B cell (primary cell): ENCODE data around the gene OBP2B. TPM values are rescaled to one million over a fixed set of nuclear protein-coding genes. Genes with fewer than 3 reads are reported as not detected.

ENCODE experiments used
- ATAC-seq: fragments of 200-7000 bp; cut with Tn5 transposase; one replicate; pipeline ENCODE4 v1.10.0; 2021; ENCODE audit warnings: low read depth, mild to moderate bottlenecking, moderate number of reproducible peaks, moderate library complexity
- CTCF ChIA-PET: fragments of 350-600 bp; sonication (Branson Sonifier 250); formaldehyde crosslinking; loops from one replicate; lab custom pipeline; 2021; ENCODE audit warnings: antibody characterized with exemption, inconsistent platforms; lab: Charles Lee
- POLR2A ChIA-PET: fragments of 350-600 bp; sonication (Branson Sonifier 250); formaldehyde crosslinking; loops from one replicate; lab custom pipeline; 2021; ENCODE audit warnings: antibody characterized with exemption; lab: Charles Lee
- DNase-seq: peaks from one replicate; pipeline ENCODE4 v3.0.0; 2013
- H2AFZ ChIP-seq: 2 replicates; pipeline ENCODE4 v1.6.1; 2012; ENCODE audit warnings: mild to moderate bottlenecking, low read depth, low read length; ENCODE audit not compliant: insufficient read depth, poor library complexity, severe bottlenecking
- H3K27ac ChIP-seq, 2 donors: 1 replicate in 1 of 2; 2 replicates in 1 of 2; pipeline ENCODE4 v1.5.1; 2012 to 2013; ENCODE audit warnings: low read length in 2 of 2, mild to moderate bottlenecking in 2 of 2, moderate library complexity in 1 of 2
- H3K27me3 ChIP-seq, 4 experiments: fragments of 200-600 bp in 1 of 4; sonication (generic) in 1 of 4; replicated peaks in 1 of 4; 1 replicate in 2 of 4; 2 replicates in 2 of 4; pipeline versions ENCODE4 v1.6.1 to v1.7.0; 2013 to 2016; ENCODE audit warnings: low read length in 3 of 4, mild to moderate bottlenecking in 2 of 4, mixed read lengths in 1 of 4, moderate library complexity in 1 of 4; ENCODE audit not compliant: insufficient read depth in 4 of 4, control insufficient read depth in 3 of 4; ENCODE audit errors: control extremely low read depth in 1 of 4
- H3K36me3 ChIP-seq, 2 experiments: replicated peaks in 1 of 2; 1 replicate in 1 of 2; 2 replicates in 1 of 2; pipeline versions ENCODE4 v1.6.1 to v1.7.1; 2013; ENCODE audit warnings: low read length in 1 of 2; ENCODE audit not compliant: insufficient read depth in 2 of 2, control insufficient read depth in 1 of 2; ENCODE audit errors: control extremely low read depth in 1 of 2, extremely low read depth in 1 of 2
- H3K4me1 ChIP-seq, 2 donors: fragments of 200-600 bp in 1 of 2; sonication (generic) in 1 of 2; 1 replicate in 1 of 2; 2 replicates in 1 of 2; pipeline versions ENCODE4 v1.5.1 to v1.6.1; 2013 to 2017; ENCODE audit warnings: low read length in 2 of 2; ENCODE audit not compliant: control insufficient read depth in 2 of 2, insufficient read depth in 2 of 2
- H3K4me2 ChIP-seq: replicated peaks from 2 replicates; pipeline ENCODE3; 2012; ENCODE audit warnings: mild to moderate bottlenecking, low read depth, low read length; ENCODE audit not compliant: poor library complexity, severe bottlenecking
- H3K4me3 ChIP-seq, 5 experiments: fragments of 200-600 bp in 1 of 5; sonication (generic) in 1 of 5; 1 replicate in 3 of 5; 2 replicates in 2 of 5; pipeline versions ENCODE4 v1.5.1 to v1.7.0; 2011 to 2016; ENCODE audit warnings: low read length in 4 of 5, mild to moderate bottlenecking in 4 of 5, low read depth in 2 of 5, control low read depth in 1 of 5, moderate library complexity in 1 of 5; ENCODE audit not compliant: insufficient read depth in 1 of 5; ENCODE audit errors: control extremely low read depth in 1 of 5, extremely low read depth in 1 of 5
- H3K79me2 ChIP-seq: fragments of 200-600 bp; sonication (generic); one replicate; pipeline ENCODE4 v1.6.0; 2016; ENCODE audit warnings: low read length; ENCODE audit not compliant: control insufficient read depth, insufficient read depth
- H3K9ac ChIP-seq: fragments of 200-600 bp; sonication (generic); 2 replicates; pipeline ENCODE4 v1.6.1; 2017; ENCODE audit warnings: mild to moderate bottlenecking, low read length, moderate library complexity
- H3K9me3 ChIP-seq, 3 donors: one replicate each; pipeline versions ENCODE4 v1.6.1 to v1.7.1; 2013; ENCODE audit warnings: low read length in 2 of 3; ENCODE audit not compliant: control insufficient read depth in 2 of 3, insufficient read depth in 1 of 3; ENCODE audit errors: control extremely low read depth in 1 of 3
- H4K20me1 ChIP-seq: 2 replicates; pipeline ENCODE4 v1.6.0; 2012; ENCODE audit warnings: mild to moderate bottlenecking, low read length; ENCODE audit not compliant: insufficient read depth, control insufficient read depth, poor library complexity, severe bottlenecking
- H3K27ac Mint-ChIP-seq: one replicate; pipeline ENCODE4 v1.8.0; 2021; ENCODE audit warnings: mixed read lengths
- H3K27me3 Mint-ChIP-seq: one replicate; pipeline ENCODE4 v1.8.0; 2021; ENCODE audit warnings: mixed read lengths
- H3K4me1 Mint-ChIP-seq: one replicate; pipeline ENCODE4 v1.8.0; 2021; ENCODE audit warnings: mixed read lengths
- H3K4me3 Mint-ChIP-seq: one replicate; pipeline ENCODE4 v1.8.0; 2021; ENCODE audit warnings: mixed read lengths
- H3K9me3 Mint-ChIP-seq: one replicate; pipeline ENCODE4 v1.8.0; 2022; ENCODE audit warnings: mixed read lengths; ENCODE audit not compliant: insufficient read depth
- CTCF ChIP-seq: fragments of 200-600 bp; IDR thresholded peaks from one replicate; pipeline ENCODE4 v1.8.0; 2022; ENCODE audit warnings: antibody characterized with exemption, mild to moderate bottlenecking
- EZH2 ChIP-seq: IDR thresholded peaks from 2 replicates; pipeline ENCODE4 v1.6.1; 2012; ENCODE audit warnings: borderline replicate concordance, low read depth, mild to moderate bottlenecking, moderate library complexity, low read length; ENCODE audit not compliant: insufficient read depth, poor library complexity, severe bottlenecking
- WGBS: methylation state at CpG from one replicate; pipeline ENCODE4 v1.1.5; 2013; ENCODE audit warnings: missing lambda C conversion rate; ENCODE audit not compliant: insufficient coverage; 5-methylcytosine and 5-hydroxymethylcytosine counted together
- intact Hi-C: fragments of 100-400 bp; cut with micrococcal nuclease; formaldehyde crosslinking; loops from one replicate; pipeline ENCODE4 v1.10.0; 2022
- polyA plus RNA-seq: library from polyadenylated mRNA; depleted of rRNA; stranded (reverse); fragments of >200 nt; gene quantifications from 2 replicates; pipeline ENCODE4 v1.2.3, GENCODE V29; 2012
- total RNA-seq, 2 donors: library from RNA; stranded (reverse); fragments of 120-200 nt in 1 of 2; gene quantifications; 1 replicate in 1 of 2; 2 replicates in 1 of 2; pipeline versions ENCODE4 v1.2.3 to v1.2.4, GENCODE V29; 2013 to 2022

The OBP2B gene
- total and polyA plus RNA-seq, 2 donors (not counting 1 experiment from before 2014, with no cell fraction given) = not detected

- Histone ChIP-seq H3K27ac (no peak overlapping the region), H3K9me3 (no peaks in the 10 kb centered on the region), H2AFZ (no peak overlapping the region), H3K4me3 (no peak overlapping the region), H3K9ac (no peak overlapping the region), H4K20me1 (no peaks in the 10 kb centered on the region), H3K27me3 (no peaks in the 10 kb centered on the region), H3K4me1 (no peaks in the 10 kb centered on the region), H3K79me2 (no peaks in the 10 kb centered on the region), H3K36me3 (no peaks in the 10 kb centered on the region), H3K4me2 (no peak overlapping the region)
- POLR2A ChIA-PET = no interaction called here
- peaks cover 19% of the 10 kb centered on the region for H3K27me3 Mint-ChIP-seq
- CTCF ChIA-PET = no interaction called here
- H3K9me3 Mint-ChIP-seq = no peaks in the 10 kb centered on the region
- intact Hi-C loops = no loop called here
- no peak overlapping the region for H3K4me3 Mint-ChIP-seq
- 89% methylated on average over 11 of the region's 11 CpGs for WGBS
- DNase-seq (no peak), ATAC-seq (no peak)
- TF ChIP-seq EZH2 = no peak
- no peak for TF ChIP-seq CTCF
- H3K27ac Mint-ChIP-seq = no peak overlapping the region
- no peaks in the 10 kb centered on the region for H3K4me1 Mint-ChIP-seq
Measured at GRCh38 chr9:133227242-133227860, 18.3 kb upstream of the OBP2B start.

GRCh38 chr9:133226219-133227171 lies 17.4 kb upstream of the OBP2B start:
- Histone ChIP-seq H3K79me2 (no peaks in the 10 kb centered on the region), H3K4me3 (no peak overlapping the region), H3K4me1 (no peaks in the 10 kb centered on the region), H3K9ac (no peak overlapping the region), H4K20me1 (no peaks in the 10 kb centered on the region), H3K9me3 (no peaks in the 10 kb centered on the region), H3K36me3 (no peaks in the 10 kb centered on the region), H3K27me3 (no peaks in the 10 kb centered on the region), H2AFZ (no peak overlapping the region), H3K4me2 (no peak overlapping the region), H3K27ac (no peak overlapping the region)
- no peak for ATAC-seq
- Mint-ChIP-seq H3K4me3 (no peak overlapping the region), H3K4me1 (no peaks in the 10 kb centered on the region), H3K27me3 (peaks cover 19% of the 10 kb centered on the region), H3K27ac (no peak overlapping the region), H3K9me3 (no peaks in the 10 kb centered on the region)
- intact Hi-C loops = no loop called here
- TF ChIP-seq EZH2 (no peak), CTCF (no peak)
- no peak for DNase-seq
- WGBS = 84% methylated on average over 20 of the region's 25 CpGs
- ChIA-PET CTCF (no interaction called here), POLR2A (no interaction called here)
